UCSD-AML1 (cell line): ENCODE data around the gene CHID1.

Experiments used
- DNase-seq: peaks from one replicate; lab custom pipeline; 2025; ENCODE audit not compliant: unreplicated experiment; lab: John Stamatoyannopoulos, UW

Gene CHID1

DNA sequence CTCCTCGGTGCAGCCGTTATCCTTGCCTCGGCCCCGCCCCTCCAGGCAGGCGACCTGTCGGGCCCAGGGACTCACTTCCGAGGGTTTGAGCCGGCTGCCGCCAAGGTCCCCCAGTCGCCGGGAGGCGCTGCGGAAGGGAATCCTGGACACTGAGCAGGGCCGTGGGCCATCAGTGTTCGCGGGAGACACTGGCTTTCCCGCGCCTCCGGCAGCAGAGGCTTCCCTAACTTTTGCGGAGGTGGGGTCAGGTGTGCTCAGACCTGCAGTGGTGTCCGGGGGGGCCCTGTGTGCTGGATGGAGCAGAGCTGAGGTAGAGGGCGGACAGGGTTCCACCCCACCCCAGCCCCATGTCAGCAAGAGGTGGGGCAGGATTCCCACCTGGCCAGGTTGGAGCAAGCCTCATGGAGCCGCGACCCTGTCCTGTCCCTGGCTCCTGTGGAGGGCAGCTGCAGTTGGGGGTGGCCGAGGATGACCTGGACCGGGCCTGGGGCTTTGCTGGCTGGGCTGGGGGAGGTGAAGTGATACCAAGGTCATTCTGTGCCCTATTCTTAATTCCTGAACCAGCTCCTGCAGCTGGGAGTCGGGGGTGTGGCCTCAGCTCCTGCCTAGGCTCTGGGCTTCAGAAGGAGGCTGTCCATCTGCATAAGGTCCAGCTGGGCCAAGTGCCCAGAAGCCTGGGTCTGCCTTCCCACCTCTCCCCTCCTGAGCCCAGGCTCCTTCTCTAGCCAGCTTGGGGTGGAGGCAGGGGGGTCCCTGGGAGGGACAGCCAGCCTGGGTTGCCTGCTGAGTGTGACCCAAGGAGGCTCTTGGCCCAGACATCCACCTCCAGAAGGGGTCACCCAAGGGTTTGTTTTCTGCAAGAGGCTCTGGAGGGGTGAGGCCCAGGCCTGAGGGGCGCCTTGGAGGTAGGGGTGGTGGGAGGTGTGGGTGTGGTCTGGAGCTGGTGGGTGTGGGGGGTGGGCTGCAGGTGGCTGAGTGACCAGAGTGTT, 59.5 kb downstream of the CHID1 start:
- no peak for DNase-seq

DNA sequence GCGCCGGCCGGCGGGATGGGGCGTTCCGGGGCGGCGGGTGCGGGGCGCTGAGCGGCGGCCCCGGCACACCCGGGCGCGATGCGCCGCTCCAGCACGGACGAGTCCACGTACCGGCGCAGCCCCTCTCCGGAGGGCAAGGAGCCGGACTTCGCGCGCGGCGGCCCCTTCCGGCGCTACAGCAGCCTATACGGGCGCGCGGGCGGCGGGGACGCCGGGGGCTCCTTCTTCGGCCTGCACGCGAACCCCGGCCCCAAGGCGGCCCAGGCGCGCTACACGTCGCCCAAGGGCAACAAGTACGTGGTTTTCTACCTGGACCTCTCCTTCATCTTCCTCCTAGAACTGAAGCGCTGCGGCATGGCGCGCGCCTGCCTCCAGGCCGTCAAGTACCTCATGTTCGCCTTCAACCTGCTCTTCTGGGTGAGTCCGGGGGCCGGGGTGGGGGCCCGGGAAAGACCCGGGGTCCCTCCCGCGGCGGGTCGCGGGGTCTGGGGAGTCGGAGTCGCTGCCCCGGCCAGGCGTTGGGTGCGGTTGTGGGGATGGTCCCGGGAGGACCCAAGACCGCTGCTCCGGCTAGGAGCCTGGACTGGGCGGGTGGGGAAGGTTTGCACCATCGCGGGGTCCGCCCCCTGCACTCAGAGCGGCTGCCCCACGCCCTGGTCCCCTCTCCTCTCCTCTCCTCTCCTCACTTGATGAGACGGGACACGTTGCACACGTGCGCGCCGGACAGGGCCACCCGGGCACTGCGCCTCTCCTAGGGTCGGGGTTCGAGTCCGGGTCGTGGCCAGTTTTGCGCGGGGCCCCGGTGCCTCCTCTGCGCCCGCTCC, 60.4 kb downstream of the CHID1 start:
- DNase-seq, result no peak

DNA sequence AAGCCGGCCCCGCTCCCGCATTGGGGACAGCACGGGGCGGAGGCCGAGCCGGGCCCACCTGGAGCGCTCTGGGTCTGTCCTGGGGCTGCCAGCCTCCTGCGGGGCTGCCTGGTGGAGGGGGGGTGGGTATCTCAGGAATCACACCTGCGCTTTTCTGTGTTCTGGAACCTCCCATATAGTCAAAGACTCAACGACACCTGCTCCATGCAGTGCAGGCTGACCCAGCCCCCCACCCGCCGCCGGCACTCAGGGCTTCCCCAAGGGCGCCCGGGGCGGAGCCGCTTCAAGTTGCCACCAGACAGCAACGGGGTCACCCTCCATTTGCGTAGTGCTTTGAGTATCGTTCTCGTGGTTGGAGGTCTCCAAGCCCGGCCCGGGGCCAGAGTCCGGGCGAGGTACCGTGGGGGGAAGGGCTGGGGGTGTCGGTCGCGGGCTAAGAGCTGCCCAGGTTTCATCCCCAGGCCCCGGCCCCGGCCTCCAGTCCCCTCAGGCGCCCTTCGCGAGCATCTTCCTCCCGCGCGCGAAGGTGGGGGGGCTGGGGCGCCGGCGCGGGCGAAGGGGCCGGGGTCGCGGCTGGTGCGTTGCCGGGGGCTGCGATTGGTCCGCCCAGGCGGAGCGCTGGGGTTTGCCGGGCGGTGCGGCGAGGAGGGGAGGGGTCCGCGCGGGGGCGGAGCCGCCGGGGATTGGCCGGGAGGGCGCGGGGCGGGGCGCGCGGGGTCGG, 61.3 kb downstream of the CHID1 start:
- DNase-seq, result no peak

DNA sequence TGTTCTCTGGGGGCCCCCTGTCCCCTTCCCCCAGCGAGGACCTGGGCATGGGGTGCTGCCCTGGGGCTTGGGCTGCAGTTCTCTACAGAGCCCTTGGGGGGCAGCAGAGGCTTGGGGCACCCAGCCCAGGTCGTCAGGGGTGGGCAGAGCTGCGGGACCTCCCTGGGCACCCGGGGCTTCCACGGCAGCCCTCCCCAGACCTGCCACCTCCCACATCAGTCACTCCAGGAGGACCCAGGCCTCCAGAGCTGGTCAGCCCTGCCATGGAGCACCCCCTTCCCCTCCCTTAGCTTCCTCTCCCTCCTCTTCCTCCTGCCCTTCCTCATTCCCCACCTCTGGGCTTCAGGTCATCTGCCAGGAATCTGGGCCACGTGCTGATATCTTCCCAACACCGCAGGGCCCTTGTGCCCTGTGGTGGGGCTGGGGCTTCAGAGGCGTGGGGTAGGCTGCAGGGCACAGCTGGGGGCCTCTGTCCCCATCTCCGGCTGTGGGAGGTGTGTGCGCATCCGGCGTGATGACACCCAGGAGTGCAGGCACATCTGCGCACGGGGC, 62.2 kb downstream of the CHID1 start:
- peak; percentile 29 for DNase-seq

DNA sequence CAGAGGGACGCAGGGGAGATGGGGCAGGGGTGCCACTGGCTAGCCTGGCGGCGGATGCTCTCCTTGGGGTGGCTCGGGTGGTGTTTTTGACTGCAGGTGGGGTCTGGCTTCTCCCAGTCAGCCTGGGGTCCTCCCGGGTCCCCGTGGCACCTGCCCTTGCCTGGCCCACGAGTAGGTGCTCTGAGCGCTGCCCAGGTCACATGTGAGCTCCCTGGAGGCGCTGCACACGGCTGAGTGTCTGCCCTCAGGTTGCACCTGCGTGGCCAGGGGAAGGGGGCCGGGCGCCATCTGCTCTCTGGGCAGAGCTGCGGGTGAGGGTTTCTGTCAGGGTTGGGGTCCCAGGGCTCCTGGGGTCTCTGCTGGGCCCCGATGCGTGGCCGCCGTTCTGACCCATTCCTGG, 62.7 kb downstream of the CHID1 start:
- DNase-seq, result no peak

DNA sequence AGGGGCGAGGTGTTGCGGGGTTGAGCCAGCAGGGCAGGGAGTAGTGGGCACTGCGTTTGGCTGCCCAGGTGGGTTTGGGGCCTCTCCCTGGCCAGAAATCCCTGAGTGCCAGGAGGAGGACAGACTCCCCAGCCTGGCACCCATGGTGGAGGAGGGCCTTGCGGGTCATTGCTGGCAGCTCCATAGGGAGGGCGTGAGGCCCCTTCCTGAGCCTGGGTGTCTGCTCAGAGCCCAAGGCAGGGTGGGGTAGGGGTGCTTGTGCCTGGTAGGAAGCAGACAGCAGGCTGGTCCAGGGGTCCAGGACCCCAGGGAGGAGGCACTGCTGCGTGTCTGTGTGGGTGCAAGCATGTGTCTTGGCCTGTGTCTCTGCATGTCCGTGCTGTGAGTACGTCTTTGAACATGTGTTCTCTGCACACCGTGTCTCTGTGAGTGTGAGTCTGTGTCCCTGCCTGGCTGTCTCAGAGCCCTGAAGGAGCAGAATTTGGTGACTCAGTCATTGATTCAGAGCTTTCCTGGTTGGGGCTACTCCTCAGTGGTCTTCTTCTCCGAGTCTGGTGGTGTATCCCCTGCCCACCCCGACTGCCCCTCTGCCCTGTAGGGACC, 64.0 kb downstream of the CHID1 start:
- no peak for DNase-seq

DNA sequence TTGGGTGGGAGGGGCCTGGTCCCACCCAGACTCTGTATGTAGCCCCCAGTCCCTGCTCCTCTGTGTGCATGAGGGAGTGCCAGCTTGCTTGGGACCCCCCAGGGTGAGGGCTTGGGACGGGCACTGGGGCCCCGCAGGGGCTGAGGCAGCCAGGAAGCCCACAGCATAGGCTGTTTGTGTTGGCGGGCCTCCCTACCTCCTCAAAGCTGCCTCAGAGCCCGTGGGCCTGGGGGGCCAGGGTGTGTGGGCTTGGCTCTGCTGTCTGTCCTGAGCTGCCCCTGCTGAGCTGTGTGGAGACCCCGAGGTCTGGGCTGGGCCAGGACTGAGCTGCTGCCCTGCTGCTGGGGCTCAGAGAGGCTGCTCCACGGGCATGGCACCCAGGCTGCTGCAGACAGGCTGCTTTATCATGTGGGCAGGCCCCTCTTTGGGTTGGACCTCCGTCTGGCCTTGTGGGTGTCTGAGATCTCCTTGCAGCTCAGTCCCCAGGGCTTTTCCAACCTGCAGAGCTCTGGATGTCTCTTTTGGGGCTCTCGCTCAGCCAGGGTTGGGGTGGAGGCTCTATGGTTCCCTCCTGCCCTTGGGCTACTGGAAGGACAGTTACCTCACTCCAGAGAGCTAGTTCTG, 64.6 kb downstream of the CHID1 start:
- no peak for DNase-seq

DNA sequence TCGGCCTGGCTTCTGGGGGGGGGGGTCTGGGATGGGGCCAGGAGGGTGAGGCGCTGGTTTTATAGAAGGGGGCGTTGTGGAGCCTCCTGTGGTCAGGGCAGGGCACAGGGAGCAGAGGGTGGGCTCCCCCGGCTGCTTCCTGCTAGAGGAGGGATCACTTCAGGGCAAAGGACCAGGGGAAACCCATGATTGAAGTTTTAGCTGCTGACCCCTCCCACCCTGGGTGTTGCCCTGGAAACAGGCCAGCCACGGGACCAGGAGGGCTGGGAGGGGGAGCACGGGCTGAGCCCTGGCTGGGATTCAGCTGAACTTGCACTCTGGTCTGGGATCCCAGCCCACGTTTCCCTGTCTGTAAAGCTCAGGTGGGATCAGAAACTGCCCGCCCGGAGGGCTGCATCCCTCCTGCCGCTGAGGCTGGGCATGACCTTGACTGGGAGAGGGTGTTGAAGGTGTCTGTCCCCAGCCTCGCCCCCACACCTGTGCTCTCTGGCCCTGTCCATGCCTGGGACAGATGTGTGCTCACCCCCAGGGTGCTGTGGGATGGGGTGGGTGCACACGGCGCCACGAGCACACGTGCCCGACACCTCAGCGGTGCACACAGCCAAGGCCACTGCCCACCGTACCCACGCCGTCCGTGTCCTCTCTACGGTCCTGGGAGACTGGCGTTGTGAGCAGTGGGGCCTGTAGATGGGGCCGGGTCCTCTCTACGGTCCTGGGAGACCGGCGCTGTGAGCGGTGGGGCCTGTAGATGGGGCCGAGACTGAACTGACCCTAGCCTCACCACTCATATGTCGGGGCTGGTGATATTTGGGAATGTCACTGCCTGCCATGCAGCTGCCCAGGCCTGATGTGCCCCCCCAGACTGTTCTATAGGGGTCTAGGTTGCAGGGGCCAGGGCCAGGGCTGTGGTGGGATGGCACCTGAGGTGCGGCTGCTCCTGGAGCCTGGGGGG, 65.6 kb downstream of the CHID1 start:
- peak; percentile 76 for DNase-seq

DNA sequence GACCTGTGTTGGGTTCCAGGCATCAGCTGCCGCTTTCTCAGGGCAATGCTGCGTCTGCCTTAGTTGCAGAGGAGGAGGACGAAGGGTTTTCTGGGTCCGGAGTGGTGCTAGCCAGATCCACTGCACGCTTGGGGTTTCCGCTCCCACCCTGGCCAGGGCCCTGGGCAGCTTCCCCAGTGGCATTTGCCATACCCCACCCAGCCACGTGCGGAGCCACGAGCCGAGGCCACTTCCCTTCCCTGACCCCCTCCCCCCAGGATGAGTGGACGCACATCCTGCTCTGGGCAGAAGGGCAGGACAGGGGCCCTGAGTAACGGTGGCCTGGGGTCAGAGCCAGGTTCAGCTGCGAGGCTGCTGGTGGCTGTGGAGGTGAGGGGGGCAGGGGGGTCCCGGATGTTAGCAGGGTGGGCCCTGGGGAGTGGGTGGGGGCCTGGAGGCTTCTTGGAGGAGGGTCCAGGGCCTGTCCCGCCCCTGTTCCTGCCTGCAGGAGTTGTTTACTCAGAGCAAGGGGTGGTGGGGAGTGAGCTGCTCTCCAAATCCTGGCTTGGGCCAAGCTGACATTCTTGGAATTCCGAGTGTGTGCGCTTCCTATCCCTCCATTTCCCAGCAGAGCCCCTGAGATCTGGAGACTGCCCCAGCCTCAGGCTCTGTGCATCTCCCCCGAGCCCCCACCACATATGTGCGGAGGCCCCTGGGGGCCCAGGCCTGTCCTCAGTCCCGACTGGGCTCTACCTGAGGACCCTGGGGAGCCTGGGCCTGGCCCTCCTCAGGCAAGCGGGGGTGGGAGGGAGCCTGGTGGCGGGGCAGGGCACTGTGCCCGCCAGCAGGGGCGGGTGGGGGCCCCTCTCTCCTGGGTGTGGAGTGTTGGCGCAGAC, 66.6 kb downstream of the CHID1 start:
- DNase-seq, result peak; percentile 82

DNA sequence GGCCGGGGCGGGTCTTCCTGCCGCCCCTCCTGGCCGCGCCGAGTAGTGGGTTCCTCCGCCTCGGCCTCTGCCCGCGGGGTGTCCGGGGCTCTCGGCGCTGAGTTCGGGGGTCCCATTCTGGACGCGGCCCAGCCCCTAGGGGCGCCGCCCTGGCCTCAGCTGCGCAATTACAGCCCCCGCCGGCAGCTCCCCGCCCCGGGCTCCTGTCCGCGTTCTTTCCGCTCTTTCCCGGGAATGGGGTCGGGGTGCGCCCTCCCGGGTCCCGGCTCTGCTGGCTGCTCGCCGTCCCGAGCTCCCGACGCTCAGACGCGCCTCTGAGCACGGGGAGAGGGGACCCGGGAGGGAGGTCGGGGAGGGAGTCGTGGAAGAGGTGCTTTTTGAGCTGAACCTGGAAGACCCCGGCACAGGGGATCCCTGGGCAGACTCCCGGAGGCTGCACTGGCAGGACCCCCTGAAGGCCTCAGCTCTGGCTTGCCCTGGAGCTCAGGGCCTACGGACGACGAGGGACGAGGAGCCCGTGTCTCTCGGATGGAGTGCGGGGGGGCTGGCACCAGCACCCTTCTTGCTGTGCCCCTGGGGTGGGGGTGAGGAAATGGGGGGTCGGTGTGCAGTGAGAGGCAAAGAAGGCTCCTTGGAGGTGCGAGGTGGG, 67.4 kb downstream of the CHID1 start:
- no peak for DNase-seq

DNA sequence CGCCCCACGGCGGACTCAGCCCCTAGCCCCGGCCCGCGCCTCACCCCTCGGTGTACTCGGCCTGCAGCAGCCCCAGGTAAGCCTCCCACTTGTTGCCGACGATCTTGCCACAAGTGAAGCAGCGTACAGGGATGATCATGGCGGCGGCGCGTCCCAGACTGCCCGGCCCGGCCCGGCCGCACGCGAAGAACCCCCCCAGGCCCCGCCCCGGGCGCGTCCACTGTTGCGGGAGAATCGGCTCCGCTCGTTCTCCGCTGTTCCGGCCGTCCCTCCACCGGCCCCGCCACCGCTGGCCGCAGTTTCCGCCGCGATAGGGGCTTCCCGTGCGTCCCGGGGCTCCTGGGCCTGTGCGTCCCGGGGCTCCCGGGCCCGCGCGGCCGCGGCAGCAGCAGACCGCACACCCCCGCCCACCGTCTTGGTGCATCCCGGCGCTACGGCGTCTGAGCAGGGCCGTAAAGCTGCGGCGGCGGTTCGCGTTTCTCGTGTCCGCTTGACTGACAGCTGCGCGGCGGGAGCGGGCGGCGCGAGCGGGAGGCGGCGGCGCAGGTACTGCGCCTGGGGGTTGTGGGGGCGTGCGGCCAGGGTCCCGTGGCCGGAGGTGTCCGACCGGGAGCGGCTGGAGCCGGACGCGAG, 68.1 kb downstream of the CHID1 start, which contains the start of the genes POLR2L and TSPAN4:
TSS of gene POLR2L (minus strand) at position 160 of the 633 bp plus-strand sequence. CDS start at position 139, 21 bp downstream.
TSS of gene TSPAN4 (plus strand) at position 483 of the 633 bp plus-strand sequence. CDS start 7,453 bp downstream, outside the sequence.
- DNase-seq, result peak; percentile 89

DNA sequence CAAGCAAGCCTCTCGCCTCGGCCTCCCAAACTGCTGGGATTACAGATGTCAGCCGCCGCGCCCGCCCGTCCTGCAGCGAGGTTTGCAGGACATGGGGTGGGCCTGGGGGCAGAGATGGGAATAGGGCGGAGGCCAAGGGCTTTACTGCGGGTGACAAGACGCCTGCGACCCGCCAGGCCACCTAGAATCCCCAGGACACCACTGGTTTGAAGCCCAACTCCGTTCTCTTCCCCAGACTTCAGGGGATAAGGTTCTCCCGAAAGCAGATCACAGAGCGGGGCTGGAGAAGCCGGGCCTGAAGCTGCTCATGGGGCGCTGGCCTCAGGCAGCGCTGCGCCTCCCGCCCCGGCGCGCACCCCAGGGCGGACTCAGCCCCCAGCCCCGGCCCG, 68.6 kb downstream of the CHID1 start:
- no peak for DNase-seq

DNA sequence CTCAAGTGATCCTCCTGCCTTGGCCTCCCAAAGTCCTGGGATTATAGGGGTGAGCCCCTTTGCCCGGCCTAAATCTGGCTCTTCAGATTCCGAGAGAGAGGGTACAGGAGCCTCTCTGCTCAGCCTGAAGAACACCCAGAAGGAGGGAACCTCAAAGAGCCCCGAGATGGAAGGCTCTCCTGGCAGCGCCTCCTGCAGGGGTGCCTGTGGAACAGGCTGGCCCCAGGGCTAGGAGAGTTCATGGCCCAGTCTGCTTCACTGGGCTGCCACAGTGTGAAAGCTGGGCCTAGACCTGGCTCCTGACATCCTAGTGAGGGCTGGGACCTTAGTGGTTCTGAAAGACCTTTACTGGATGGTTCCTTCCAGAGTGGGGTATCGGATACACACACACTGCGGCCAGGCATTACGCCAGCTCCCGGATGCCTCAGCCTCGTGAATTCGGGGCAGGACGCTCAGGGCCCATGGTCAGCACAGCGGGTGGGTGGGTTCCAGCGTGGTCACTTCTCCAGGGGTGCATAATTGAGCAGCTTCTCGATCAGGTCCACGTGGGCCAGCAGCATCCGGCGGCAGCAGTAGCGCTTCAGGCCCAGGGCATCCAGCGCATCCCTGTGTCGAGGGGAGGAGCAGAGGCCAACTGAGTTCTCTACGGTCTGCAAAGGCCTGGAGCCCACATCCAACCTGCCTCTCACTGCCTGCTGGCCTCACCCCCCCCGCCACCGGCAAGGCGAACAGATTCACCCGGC, 70.6 kb downstream of the CHID1 start:
- DNase-seq, result no peak

DNA sequence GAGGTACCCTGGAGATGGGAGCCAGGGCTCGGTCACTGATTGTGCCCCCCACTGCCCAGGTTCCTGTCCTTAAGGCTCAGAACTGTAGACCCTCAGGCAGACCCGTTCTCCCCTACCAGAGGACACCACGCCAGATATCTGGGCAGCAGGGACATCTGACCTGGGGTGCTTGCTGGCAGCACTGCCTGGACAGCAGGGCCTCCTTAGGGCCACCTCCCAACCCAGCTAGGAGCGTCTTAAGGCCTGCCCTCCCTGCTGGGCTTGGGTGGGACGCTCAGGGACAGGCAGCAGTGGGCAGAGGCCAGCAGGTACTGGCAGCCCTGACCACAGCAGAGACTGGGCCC, 71.4 kb downstream of the CHID1 start:
- DNase-seq, result no peak

DNA sequence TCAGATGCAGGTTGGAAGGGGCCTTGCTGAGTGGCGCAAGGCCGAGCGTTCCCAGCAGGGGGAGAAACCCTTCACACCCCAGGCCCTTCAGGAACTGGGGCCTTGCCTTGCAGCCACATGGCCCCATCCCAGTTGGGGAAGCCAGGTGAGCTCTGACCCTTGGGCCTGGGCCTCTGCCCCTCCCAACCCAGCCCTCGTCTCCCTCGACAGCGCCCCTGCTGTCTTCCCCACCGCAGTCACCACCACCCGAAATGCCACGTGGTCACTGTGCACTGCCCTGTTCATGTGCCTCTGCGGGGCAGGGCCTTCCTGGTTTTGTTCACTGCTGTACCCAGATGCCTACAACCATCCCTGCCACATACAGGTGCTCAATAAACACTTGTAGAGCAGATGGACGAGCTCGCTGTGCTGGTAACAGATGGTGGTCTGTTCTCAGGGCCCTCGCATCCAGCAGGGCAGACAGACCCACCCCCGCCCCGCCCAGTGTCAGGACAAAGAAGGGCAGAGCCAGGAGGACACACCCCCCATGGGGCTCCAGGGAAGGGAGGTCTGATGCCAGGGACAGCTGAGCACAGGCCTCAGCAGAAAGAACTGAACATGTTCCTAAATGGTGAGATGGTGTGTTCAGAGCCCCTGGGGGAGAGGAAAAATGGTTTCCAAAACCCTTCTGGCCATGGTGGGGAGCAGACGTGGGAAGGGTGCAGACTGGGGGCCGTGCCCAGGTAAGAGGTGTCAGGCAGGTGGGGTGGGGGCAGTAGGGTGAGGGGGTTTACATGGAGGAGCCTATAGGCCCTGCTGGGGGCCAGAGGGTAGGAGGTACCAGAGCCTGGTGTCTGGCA, 72.0 kb downstream of the CHID1 start:
- peak; percentile 23 for DNase-seq

DNA sequence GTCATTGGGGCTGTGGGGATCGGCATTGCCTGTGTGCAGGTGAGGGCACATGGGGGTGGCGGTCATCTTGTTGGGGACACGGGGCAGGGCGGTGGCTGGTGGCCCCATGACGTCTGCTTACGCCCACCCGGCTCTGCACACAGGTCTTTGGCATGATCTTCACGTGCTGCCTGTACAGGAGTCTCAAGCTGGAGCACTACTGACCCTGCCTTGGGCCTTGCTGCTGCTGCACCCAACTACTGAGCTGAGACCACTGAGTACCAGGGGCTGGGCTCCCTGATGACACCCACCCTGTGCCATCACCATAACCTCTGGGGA, 72.7 kb downstream of the CHID1 start:
- no peak for DNase-seq
